IPS-11a (cell line): ENCODE data around the gene FYN.
A peak's percentile ranks its signal among the peaks of the same experiment; 100 is the strongest.
"Not testable (repeated sequence)": the region's sequence is repeated elsewhere in the genome, so short reads cannot be mapped to it uniquely, and the experiment has no call there.

Source experiments
- H3K4me3 ChIP-seq: one replicate; pipeline ENCODE4 v1.5.1; 2013; ENCODE audit warnings: low read depth, low read length, control low read depth

Gene FYN

GRCh38 chr6:111873178-111874024, at the start of gene FYN:
Gene FYN, minus strand, starts transcription at chr6:111873452. Its CDS starts 153,401 bp downstream, at chr6:111720051.
- peak within 1 kb of the TSS; percentile 79 for H3K4me3 ChIP-seq

- no peak overlapping the region for H3K4me3 ChIP-seq
These were observed 49.4 kb upstream of the FYN start for GRCh38 chr6:111922454-111923297.

DNA sequence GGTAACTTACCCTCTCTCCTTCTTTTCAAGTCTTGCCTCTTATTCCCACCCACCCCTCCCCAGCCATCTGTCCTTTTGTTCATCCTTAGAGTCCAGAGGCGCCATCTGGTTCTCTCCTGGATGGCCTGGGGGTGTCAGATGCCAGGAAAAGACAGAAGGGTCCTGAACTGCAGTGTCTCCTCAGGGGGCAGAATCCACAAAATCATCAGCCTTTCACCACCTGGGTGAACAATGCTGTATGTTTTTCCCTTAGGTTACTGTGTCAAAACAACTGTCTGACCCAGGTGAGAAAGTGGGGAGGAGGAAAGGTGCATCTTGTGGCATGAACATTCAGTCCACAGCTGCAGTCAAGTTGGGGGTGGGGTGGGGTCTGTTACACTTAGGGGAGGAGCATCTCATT, 47.9 kb upstream of the FYN start:
- H3K4me3 ChIP-seq = no peak overlapping the region

DNA sequence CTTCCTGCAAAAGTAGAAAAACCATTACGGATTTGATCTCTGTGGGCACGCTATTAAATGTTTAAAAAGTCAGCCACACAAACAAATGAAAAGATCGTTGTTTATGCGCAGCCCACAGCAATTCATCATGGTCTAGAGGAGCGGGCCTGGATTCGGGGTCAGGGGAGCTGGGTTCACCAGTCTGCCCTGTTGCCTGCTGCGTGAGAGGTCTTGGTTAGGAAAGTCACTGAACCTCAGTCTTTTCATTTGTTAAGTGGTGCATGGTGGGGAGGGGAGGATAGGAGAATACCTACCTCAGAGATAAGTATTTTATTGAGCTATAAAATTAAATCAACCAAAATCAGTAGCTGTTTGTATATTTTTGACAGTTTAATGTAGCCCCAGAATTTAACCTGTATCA, 47.3 kb upstream of the FYN start:
- H3K4me3 ChIP-seq = no peak overlapping the region

DNA sequence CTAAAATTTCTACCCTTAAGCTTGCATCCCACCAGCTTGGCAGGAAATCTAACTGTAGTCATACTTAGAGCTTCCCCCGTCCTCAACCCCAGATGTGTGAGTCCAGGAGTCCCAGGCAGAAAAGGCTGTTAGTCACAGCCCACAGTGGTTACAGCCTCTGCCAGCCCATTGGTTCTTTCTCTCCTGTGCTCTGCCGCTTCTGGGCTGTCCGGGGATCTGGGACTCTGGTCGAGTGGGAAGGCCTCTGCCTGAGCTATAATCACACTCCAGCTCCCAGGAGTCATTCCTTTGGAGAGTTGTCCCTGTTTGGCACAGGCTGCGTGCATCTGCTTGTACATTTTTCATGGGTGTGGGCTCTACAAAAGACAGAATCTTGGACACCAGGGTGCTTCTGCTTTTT, 45.6 kb upstream of the FYN start:
- H3K4me3 ChIP-seq = no peak overlapping the region

GRCh38 chr6:111916747-111917146, 43.5 kb upstream of the FYN start:
- H3K4me3 ChIP-seq = no peak overlapping the region

DNA sequence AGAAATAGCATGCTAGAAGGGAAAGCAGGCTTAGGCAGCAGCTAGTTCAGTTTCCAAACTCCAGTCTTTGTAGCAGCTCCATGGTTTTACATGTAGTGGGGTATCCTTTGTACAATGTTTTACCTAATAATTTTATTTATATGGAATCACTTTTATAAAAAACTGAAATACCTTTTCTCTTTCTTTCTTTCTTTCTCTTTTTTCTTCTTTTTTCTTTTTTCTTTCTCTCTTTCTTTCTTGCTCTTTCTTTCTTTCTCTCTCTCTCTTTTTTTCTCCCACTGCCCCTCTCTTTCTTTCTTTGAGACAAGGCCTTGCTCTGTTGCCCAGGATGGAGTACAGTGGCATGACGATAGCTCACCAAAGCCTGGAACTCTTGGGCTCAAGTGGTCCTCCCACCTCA, 41.4 kb upstream of the FYN start:
- H3K4me3 ChIP-seq = no peak overlapping the region

DNA sequence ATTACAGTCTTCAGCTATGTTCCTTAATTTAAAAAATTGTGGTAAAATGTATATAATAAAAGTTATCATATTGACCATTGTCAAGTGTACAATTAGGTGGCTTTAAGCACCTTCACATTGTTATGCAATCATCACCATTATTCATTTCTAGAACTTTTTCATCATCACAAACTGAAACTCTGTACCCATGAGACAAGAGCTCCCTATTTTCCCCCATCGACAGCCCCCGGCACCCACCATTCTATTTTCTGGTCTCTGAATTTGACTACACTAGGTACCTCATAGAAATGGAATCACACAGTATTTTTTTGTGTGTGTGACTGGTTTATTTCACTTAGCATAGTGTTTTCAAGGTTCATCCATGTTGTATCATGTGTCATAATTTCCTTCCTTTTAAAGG, 39.7 kb upstream of the FYN start:
- no peak overlapping the region for H3K4me3 ChIP-seq

- no peak overlapping the region for H3K4me3 ChIP-seq
These were observed 38.2 kb upstream of the FYN start for GRCh38 chr6:111911428-111911827.

- no peak overlapping the region for H3K4me3 ChIP-seq
These were observed 36.0 kb upstream of the FYN start for GRCh38 chr6:111909238-111909637.

DNA sequence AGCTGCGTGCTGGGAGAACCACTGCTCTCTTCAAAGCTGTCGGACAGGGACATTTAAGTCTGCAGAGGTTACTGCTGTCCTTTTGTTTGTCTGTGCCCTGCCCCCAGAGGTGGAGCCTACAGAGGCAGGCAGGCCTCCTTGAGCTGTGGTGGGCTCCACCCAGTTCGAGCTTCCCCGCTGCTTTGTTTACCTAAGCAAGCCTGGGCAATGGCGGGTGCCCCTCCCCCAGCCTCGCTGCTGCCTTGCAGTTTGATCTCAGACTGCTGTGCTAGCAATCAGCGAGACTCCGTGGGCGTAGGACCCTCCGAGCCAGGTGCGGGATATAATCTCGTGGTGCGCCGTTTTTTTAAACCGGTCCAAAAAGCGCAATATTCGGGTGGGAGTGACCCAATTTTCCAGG, 35.1 kb upstream of the FYN start:
- not testable (repeated sequence) for H3K4me3 ChIP-seq

GRCh38 chr6:111900735-111901134, 27.5 kb upstream of the FYN start:
- H3K4me3 ChIP-seq = no peak overlapping the region

- H3K4me3 ChIP-seq = no peak overlapping the region
These were observed 26.3 kb upstream of the FYN start for GRCh38 chr6:111899531-111899930.

- no peak overlapping the region for H3K4me3 ChIP-seq
These were observed 25.2 kb upstream of the FYN start for GRCh38 chr6:111898452-111898851.

- no peak overlapping the region for H3K4me3 ChIP-seq
These were observed 21.7 kb upstream of the FYN start for GRCh38 chr6:111894951-111895350.

DNA sequence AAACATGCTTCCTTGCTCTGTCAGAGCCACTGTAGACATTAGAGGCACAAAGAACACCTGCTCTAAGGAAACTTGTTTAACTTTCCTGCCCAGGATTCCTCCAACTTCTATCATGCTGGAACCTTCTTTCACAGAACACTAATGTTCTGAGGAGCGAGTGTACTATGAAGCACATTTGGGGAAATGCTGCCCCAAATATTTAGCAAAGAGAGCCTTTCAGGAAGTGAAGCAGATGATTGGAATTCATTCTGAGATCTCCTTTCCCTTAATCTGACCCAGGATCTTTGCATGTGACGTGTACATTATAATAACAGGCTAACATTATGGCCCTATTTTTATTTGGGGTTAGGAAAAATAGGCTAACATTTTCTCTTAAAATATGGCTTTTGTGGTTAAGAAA, 21.0 kb upstream of the FYN start:
- no peak overlapping the region for H3K4me3 ChIP-seq

- no peak overlapping the region for H3K4me3 ChIP-seq
These were observed 19.2 kb upstream of the FYN start for GRCh38 chr6:111892431-111892830.

GRCh38 chr6:111890988-111891387, 17.7 kb upstream of the FYN start:
- H3K4me3 ChIP-seq = no peak overlapping the region

GRCh38 chr6:111888928-111889695, 15.9 kb upstream of the FYN start:
- H3K4me3 ChIP-seq = no peak overlapping the region

- not testable (repeated sequence) for H3K4me3 ChIP-seq
These were observed 13.5 kb upstream of the FYN start for GRCh38 chr6:111886793-111887192.

DNA sequence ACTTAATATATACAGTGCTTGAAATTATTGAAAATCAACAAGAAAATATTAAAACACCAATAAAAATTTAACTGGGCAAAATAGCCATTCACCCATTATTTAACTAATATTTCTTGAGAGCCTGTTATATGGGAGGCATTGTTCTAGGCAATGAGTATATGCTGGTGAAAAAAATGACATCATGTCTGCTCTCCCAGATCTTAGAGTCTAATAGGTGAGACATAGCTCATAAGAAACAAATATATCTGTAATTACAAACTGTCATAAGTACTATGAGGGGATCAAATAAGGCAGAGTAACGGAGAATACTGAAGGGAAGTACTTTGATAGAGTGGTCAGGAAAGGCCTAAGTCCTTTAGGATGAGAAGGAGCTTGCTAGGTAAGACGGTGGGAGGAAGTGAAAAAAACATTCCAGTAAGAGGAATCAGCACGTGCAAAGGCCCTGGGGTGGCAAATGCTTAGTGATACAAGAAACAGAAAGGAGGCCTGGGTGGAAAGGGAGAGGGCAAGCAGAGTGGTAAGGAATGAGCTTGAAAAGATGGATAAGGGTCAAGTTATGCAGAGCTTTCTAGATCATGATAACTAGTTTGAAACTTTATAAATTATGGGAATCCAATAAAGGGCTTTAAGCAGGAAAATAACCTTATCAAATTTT, 12.2 kb upstream of the FYN start:
- no peak overlapping the region for H3K4me3 ChIP-seq
